ENCODE measurements around the gene ST3GAL3.

DNA sequence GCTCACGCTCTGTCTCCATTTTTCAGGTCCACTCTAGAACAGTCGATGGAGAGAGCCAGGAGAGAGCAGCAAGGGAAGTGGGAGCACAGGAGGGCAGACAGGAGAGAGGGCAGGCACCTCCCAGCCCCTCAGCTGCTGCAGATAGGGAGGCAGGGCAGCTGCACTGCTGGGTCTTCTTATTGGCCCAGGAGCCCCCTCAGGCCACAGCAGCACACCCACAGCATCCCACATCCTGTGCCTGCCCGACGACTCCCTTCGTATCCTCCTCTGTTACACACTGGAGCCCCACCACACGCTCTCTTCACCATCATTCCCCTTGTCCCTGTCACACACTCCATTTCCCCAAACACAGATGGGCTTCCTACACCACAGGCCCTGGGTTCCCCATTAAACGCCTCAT lies 212.6 kb downstream of the ST3GAL3 start:
- no peak for TF ChIP-seq EZH2 (IDR thresholded peaks at IDR 0.05; ENCODE audit: borderline replicate concordance, low read depth, low read length, severe bottlenecking)
- no peak for TF ChIP-seq GATA2 (IDR thresholded peaks at IDR 0.05; ENCODE audit: insufficient read depth, insufficient read length, low read depth, low read length)
- no peak for TF ChIP-seq POLR2AphosphoS5 (IDR thresholded peaks at IDR 0.05; ENCODE audit: insufficient read depth, low read depth, low read length)
- TF ChIP-seq, protein P1, sequence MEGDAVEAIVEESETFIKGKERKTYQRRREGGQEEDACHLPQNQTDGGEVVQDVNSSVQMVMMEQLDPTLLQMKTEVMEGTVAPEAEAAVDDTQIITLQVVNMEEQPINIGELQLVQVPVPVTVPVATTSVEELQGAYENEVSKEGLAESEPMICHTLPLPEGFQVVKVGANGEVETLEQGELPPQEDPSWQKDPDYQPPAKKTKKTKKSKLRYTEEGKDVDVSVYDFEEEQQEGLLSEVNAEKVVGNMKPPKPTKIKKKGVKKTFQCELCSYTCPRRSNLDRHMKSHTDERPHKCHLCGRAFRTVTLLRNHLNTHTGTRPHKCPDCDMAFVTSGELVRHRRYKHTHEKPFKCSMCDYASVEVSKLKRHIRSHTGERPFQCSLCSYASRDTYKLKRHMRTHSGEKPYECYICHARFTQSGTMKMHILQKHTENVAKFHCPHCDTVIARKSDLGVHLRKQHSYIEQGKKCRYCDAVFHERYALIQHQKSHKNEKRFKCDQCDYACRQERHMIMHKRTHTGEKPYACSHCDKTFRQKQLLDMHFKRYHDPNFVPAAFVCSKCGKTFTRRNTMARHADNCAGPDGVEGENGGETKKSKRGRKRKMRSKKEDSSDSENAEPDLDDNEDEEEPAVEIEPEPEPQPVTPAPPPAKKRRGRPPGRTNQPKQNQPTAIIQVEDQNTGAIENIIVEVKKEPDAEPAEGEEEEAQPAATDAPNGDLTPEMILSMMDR (IDR thresholded peaks at IDR 0.05; ENCODE audit: extremely low read depth in 1 of 2, insufficient read depth in 1 of 2, low read depth in 1 of 2, low read length in 2 of 2): no peak
- no peak for TF ChIP-seq MYC (IDR thresholded peaks at IDR 0.05; ENCODE audit: low read depth, low read length)
- no peak for TF ChIP-seq POLR2A (IDR thresholded peaks at IDR 0.05; ENCODE audit: low read depth, low read length)
